Endometrial microvascular endothelial cells (primary cell): ENCODE measurements around the gene EMC9. TPM values are rescaled to one million over a fixed set of nuclear protein-coding genes. Genes with fewer than 3 reads are reported as not detected.

ENCODE experiments used
- in situ Hi-C: cut with HindIII; loops from 2 replicates; pipeline ENCODE4 v1.10.0; 2017; ENCODE audit warnings: low sequenced_read_pairs, low pct_unique_long_range_greater_than_20kb; ENCODE audit errors: inconsistent ontology term
- total RNA-seq: library from RNA; depleted of rRNA; stranded (reverse); fragments of >200 nt; gene quantifications from one replicate; pipeline ENCODE4 v1.2.3, GENCODE V29; 2015; ENCODE audit errors: inconsistent ontology term

Gene EMC9
- total RNA-seq, 1 donor from 2014 or later, result 26.7 TPM

DNA sequence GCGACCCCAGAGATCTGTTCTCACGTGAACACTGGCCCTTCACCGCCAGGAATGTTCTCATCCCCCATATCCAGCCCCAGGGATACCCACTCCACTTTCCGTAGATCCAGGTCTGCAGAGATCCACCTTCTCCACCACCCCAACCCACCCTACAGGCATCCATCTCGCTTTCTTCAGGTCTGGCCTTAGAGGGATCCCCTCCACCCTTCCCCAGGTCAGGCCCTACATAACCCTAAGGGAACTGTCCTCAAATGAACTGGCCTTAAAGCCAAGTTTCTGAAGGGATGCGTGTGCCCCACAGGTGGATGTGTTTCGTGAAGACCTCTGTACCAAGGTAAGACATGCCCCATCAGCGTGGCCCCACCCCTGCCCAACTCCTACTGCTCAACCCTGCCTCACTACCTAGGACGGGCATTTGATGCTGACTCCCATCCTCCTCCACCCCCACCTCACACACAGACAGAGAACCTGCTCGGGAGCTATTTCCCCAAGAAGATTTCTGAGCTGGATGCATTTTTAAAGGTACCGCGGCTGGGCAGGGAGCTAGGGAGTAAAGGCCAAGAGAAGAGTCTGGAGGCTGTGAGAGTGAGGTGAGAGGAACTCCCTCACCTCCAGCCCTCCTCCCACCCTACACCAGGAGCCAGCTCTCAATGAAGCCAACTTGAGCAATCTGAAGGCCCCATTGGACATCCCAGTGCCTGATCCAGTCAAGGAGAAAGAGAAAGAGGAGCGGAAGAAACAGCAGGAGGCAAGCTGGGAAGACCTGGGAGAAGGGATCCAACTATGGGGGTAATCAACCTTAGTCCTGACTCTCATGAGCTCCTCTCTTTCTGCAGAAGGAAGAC is 4.5 kb downstream of the EMC9 start:
- in situ Hi-C loops, result no loop called here

DNA sequence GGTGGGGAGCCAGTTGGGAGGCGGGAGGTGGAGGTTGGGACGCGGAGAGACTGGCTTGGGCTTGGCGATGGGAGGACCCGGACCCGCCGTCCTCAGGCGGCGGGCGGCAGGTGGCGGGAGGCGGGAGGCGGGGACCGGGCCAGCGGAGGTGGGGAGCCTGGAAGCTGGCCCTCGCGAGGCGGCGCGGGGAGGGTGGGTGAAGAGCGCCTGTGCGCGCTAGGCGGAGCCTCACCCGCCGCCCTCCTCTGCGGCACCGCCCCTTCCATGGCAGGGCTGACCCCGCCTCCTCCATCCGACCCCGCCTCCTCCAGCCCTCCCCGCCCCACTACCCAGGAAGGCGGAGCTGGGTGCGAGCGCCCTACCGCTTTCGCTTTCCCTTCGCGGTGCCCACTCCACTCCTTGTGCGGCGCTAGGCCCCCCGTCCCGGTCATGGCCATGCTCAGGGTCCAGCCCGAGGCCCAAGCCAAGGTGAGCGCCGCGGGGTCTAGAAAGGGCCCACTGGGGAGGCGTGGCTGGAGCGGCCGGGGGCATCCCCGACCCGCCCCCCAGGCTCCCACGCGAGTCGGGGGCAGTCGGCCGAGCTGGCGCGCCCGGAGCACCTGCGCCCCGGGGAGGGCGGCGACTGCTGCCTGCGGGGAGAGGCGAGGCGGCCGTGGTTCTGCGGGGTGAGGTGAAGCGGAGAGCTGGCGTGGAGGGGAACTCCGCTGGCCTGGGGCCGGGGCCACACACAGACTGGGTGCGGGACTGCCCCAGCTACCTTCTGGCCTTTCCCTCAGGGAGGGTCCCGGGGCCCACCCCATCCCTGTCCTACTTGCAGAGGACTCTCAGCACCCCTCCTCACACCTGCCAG is 5.3 kb downstream of the EMC9 start, which contains the start of gene PSME1:
TSS of gene PSME1 (plus strand) at position 361 of the 850 bp plus-strand sequence. CDS start at position 430, 69 bp downstream.
- in situ Hi-C loops, result no loop called here

DNA sequence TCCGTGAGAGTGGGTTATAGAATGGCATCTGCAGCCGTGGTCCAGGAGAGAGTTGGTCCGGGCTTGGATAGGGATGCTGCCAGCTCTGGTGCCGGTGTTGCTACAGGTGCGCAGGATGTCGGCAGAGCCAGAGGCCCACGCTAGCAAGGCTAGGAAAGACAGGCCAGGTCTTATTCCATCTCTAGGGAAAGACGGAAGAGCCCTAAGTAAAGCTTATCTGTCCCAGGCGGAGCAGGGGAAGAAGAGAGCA is 5.9 kb downstream of the EMC9 start:
- in situ Hi-C loops, result no loop called here

DNA sequence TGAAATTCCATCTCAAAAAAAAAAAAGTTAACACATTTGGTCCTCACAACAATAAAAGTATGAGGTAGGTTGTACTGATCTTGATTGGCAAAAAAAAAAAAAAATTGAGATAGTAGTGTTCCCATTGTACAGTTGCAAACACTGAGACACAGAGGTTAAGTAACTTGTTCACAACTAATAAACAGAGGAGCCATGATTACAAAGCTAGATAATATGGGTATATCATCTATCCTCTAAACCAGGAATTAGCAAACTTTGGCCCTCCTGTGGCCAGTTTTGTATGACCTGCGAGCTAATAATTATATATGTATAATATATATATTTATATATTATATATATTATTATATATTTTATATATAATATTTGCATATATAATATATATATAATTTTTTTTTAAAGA is 7.7 kb downstream of the EMC9 start:
- in situ Hi-C loops, result no loop called here

DNA sequence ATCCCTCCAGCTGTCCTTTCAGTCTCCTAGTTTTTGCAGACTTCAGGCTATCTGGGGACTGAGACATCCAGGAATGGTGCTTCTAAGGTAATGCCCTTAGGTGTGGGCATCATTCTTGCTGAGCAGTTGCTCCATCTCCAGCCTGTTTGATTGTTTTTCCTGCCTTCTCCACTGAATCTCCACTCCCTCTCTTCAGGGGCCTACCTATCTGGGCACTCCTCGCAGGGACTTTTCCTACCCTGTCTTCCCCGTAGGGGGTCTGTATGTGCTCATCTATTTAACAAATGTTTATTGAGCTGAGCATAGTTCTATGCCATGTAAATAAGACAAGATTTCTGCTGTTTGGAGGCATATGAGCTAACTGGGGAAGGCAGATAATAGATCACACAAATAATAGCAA is 8.4 kb downstream of the EMC9 start:
- in situ Hi-C loops, result no loop called here

DNA sequence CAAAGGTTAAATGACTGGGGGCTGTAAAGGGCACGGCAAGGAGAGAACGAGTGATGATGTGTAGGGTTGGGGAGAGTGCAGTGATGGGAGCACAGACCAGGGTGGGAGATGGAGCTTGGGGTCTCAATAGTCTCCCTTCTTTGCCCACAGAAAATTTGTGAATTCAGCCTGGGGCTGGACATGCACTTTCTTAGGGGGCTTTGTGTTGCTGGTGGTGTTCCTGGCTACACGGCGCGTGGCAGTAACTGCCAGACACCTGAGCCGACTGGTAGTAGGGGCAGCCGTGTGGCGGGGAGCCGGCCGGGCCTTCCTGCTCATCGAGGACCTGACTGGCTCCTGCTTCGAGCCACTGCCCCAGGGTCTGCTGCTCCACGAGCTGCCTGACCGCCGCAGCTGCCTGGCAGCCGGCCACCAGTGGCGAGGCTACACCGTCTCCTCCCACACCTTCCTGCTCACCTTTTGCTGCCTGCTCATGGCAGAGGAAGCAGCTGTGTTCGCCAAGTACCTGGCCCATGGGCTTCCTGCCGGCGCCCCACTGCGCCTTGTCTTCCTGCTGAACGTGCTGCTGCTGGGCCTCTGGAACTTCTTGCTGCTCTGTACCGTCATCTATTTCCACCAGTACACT is 9.2 kb downstream of the EMC9 start:
- in situ Hi-C loops, result no loop called here

DNA sequence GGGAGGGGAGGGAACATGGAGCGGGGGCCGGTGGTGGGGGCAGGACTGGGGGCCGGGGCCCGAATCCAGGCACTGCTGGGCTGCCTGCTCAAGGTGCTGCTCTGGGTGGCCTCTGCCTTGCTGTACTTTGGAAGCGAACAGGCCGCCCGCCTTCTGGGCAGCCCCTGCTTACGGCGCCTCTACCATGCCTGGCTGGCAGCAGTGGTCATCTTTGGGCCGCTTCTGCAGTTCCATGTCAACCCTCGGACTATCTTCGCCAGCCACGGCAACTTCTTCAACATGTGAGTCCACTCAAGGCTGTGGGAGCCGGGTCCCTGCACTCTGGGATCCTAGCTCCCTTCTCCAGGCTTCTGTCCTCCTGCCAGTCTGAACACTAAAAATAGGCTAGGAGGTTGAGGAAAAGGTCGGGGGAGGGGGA is 9.8 kb downstream of the EMC9 start:
- in situ Hi-C loops, result no loop called here

DNA sequence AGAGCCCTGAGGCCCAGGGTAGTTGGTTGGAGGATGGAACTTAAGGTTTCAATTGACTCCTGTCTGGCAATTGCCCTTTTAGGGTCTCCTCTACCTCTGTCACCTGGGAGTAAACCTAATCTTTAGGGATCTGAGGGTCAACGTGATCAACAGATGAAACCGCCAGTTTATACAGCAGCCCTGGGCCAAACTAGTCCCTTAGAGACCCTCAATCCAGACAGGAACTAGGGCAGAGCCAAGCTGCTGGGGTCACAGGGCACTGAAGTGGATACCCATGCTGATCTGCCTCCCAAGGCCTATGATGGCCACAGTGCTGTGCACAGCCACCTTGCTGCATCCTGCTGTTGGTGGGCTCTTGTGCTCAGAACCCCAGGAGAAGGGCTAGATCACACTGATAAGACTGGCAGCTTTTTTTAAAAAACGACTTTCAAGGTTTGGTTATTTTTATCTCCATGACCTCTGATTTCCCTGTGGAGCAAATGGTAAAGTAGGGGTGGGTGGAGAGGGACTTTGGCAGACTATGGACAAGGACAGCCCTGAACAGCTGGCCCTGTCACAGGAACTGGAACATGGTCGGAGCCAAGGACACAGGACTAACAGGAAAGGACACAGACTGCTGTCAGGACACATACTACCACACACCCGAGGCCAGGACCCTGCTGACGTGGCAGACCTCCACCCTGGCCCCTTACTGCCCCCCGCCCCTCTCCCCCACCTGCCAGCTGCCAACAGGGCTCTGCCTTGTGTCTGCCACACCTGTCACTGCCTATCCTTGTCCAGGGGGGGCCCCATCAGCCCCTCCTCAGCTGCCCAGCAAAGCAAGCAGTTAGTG is 10.5 kb downstream of the EMC9 start:
- in situ Hi-C loops, result no loop called here

DNA sequence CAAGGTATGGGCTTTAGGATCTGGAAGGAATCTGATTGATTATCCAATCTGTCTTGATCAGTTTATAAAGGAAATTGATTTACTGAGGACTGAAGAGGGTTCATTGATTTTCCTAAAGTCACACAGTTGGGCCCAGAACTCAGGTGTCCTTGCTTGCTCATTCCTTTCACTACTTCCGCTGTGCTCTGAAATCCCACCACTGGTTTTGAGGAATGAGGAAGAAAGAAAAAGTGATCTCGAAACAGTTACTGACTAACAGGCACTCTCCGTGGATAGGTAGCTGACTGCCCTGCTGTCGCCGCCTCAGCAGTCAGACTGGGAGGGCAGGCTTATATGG is 11.0 kb downstream of the EMC9 start, which contains the start of gene FITM1:
TSS of gene FITM1 (plus strand) at position 280 of the 337 bp plus-strand sequence. CDS start 905 bp downstream, outside the sequence.
- in situ Hi-C loops, result no loop called here

DNA sequence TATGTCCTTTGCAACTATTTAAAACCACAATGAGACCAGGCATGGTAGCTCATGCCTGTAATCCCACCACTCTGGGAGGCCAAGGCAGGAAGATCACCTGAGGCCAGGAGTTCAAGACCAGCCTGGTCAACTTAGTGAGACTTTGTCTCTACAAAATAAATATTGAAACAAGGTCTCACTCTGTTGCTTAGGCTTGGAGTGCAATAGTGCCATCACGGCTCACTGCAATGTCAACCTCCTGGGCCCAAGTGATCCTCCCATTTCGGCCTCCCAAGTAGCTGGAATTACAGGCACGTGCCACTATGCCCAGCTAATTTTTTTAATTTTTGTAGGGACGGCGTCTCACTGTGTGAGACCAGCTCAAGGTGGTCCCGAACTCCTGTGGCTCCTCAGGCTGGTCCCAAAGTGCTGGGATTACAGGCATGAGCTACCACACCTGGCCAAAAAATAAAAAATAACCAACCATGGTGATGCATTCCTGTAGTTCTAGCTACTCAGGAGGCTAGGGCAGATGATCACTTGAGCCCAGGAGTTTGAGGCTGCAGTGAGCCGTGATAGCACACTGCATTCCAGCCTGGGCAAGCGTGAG is 11.9 kb downstream of the EMC9 start:
- in situ Hi-C loops, result no loop called here

DNA sequence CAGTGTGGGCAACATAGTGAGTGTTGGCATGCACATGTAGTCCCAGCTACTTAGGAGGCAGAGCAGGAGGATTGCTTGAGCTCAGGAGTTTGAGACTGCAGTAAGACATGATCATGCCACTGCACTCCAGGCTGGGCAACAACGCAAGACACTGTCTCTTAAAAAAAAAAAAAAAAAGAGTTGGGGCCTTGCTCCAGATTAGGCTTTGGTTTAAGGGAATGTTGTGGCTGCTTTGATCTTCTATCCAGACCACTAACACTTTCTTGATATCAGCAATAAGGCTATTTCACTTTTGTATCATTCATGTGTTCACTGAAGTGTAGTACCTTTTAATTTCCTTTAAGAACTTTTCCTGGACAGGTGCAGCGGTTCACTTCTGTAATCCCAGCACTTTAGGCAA is 13.7 kb downstream of the EMC9 start:
- in situ Hi-C loops, result no loop called here

DNA sequence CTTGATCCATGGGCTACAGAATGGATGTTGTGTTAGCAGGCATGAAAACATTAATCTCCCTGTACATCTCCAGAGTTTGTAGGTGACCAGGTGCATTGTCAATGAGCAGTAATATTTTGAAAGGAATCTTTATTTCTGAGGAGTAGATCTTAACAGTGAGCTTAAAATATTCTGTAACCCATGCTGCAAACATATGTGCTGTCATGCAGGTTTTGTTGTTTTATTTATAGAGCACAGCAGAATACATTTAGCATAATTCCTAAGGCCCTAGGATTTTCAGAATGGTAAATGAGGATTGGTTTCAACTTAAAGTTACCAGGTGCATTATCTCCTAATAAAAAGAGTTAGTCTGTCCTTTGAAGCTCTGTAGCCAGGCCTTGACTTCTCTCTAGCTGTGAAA is 14.5 kb downstream of the EMC9 start:
- in situ Hi-C loops, result no loop called here

DNA sequence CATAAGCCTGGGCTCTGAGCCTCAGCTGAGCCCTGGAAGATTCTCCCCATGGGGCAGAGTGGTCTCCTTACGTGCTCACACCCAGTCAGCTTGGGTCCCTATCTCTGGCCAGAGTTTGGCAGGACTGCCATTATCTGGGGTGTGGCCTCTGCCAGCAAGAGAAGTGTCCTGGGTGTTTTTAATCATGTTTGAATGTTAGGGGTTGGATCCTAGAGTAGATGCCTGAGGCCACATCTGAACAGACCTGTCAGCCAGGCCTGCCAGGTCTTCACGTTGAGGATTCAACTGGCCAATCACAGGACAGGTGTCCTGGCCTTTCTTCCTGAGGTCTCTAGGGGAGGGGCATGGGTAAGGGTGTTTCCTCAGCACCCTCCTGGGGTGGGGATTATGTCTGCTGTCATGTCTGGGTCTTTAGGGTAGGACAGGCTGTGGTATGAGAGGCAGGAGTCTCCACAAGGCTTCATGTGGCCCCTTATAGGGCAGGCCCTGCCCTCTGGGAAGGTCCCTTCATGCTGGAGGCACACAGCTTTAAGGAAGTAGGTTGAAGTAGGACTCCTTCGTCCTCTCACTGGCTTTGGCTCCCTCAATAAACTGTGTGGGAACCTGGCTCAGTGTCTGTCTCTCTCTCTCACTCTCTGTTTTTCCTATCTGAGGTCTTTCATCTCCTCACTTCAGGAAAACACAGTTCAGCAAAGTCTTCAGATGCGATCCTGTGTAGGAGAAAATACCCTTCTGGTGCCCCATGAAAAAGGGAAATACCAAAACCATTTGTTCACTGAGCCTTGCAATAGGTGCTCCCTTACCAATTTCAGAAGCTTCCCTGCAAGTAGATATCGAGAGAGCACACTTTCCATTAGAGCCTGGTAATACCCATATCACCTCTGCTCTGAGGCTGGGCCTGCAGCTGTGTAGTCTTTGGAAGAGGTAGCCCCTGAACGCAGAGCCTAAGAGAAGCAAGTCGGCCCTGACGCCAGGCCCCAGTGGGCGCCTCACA is 17.7 kb downstream of the EMC9 start:
- in situ Hi-C loops, result no loop called here

DNA sequence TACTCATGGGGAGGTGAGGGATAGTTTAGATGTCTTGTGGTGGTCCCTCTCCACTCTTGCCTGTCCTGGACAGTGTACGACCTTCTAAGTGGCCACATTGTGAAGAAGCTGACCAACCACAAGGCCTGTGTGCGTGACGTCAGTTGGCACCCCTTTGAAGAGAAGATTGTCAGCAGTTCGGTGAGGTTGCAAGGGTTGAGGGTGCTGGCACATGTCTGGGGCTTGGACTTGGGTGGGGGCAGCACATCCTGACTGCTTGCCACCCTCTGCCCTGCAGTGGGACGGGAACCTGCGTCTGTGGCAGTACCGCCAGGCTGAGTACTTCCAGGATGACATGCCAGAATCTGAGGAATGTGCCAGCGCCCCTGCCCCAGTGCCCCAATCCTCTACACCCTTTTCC is 18.5 kb downstream of the EMC9 start:
- in situ Hi-C loops, result no loop called here

DNA sequence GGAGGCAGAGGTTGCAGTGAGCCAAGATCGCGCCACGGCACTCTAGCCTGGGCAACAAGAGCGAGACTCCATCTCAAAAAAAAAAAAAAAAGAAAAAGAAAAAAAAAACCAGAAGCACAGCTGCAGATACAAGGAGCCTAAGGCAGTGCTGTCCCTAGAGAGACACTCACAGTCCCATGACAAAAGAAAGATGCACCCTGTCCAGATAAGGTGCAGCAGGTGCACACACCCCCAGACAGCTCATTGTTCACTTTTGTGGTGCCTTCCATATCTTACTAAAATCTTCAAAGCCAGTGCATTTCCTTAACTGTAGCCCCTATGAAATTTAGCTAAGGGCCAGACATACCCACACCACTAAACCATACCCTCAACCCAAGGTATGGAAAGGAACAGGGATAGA is 19.0 kb downstream of the EMC9 start:
- in situ Hi-C loops, result no loop called here

DNA sequence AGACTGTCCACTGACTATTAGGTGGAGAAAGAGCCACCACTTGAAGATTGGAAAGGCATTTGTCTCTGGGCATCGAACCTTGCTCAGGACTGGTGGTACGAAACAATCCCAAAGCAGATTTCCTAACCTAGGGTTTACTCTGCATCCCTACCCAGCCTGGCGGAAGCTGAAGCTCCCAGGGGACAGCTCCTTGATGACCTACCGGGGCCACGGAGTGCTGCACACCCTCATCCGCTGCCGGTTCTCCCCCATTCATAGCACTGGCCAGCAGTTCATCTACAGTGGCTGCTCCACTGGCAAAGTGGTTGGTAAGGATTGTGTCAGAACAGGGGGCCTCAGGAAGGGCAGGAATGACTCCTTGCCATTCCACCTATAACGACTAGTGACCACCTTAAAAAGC is 20.2 kb downstream of the EMC9 start:
- in situ Hi-C loops, result no loop called here

DNA sequence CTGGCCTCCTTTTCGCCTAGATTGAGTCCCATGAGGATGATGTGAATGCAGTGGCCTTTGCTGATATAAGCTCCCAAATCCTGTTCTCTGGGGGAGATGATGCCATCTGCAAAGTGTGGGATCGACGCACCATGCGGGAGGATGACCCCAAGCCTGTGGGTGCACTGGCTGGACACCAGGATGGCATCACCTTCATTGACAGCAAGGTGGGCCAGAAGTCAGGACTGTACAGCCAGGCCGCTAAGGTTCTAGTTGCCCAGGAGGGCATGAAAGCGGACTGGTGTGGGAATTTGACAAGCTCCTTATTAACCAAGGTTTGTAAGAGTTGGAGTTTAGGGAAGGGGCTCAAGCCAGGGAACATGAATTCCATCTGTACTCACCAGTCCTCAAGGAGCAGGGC is 21.7 kb downstream of the EMC9 start:
- in situ Hi-C loops, result no loop called here

DNA sequence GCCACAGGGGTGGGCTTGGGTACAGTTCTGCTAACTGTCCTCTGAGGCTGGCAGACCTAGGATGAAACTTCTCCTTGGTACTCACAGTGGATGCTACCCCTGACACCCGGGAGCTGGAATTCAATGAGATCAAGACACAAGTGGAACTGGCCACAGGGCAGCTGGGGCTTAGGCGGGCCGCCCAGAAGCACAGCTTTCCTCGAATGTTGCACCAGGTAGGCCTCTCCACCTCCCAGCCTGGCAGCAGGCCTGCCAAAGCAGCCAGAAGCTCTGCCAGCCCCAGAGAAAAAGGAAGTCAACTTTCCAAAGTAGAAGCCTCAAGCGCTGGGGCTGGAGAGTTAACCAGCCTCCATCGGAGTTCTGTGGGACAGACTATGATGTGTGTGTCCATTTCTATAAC is 24.2 kb downstream of the EMC9 start:
- in situ Hi-C loops, result no loop called here
